HFFc6 (cell line): ENCODE results near the gene PELI2. TPM values are rescaled to one million over a fixed set of nuclear protein-coding genes. Genes with fewer than 3 reads are reported as not detected.

Experiments
- DNase-seq: peaks from one replicate; pipeline ENCODE4 v3.0.0-alpha.2; 2018
- H3K27ac Mint-ChIP-seq: 2 replicates; pipeline ENCODE4 v1.8.0; 2020; ENCODE audit warnings: mild to moderate bottlenecking, mixed read lengths
- H3K27me3 Mint-ChIP-seq: 2 replicates; pipeline ENCODE4 v1.8.0; 2021; ENCODE audit warnings: mild to moderate bottlenecking, moderate library complexity, mixed read lengths; ENCODE audit not compliant: insufficient read depth
- H3K36me3 Mint-ChIP-seq: 2 replicates; pipeline ENCODE4 v1.8.0; 2021; ENCODE audit warnings: low read depth, mixed read lengths
- H3K4me1 Mint-ChIP-seq: 2 replicates; pipeline ENCODE4 v1.8.0; 2020; ENCODE audit warnings: low read depth, mixed read lengths
- H3K4me3 Mint-ChIP-seq: 2 replicates; pipeline ENCODE4 v1.8.0; 2020; ENCODE audit warnings: mild to moderate bottlenecking, moderate library complexity, mixed read lengths
- H3K9me3 Mint-ChIP-seq: 2 replicates; pipeline ENCODE4 v1.8.0; 2020; ENCODE audit warnings: mild to moderate bottlenecking, mixed read lengths
- total RNA-seq, 6 experiments: library from RNA; stranded (reverse); fragmentation: NEBNext Ultra II Directional; extraction: Animal tissue kit (Norgen Biotek cat#: 25700); gene quantifications; 2 replicates in 1 of 6; 3 replicates in 5 of 6; pipeline ENCODE4 v1.2.3, GENCODE V29; 2021
- TF ChIP-seq, protein P1 (sequence below): fragments of 200-600 bp; sonication (generic); IDR thresholded peaks from 2 replicates; pipeline ENCODE4 v1.5.0; 2021; ENCODE audit warnings: antibody characterized with exemption, mild to moderate bottlenecking

The PELI2 gene
- total RNA-seq, 6 experiments from 2014 or later: 0.69 to 5.9 (median 4.6) TPM

DNA sequence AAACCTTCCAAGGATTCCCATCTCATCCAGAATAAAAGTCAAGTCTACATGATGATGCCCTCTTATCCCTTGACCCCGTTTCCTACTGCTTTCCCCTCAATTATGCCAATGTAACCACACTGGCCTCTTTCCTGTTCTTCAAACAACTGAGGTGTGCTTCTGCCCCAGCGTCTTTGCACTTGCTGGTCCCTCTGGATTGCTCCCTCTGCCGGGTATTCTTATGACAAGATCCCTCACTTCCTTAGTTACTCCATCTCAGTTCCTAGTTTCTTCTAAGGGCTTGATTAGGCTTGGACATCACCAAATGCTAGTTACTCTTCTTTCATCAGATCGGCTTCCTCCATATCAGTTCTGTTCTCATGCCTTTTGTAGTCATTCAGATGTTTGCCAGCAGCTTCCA, 32.7 kb upstream of the PELI2 start:
- TF ChIP-seq, protein P1, sequence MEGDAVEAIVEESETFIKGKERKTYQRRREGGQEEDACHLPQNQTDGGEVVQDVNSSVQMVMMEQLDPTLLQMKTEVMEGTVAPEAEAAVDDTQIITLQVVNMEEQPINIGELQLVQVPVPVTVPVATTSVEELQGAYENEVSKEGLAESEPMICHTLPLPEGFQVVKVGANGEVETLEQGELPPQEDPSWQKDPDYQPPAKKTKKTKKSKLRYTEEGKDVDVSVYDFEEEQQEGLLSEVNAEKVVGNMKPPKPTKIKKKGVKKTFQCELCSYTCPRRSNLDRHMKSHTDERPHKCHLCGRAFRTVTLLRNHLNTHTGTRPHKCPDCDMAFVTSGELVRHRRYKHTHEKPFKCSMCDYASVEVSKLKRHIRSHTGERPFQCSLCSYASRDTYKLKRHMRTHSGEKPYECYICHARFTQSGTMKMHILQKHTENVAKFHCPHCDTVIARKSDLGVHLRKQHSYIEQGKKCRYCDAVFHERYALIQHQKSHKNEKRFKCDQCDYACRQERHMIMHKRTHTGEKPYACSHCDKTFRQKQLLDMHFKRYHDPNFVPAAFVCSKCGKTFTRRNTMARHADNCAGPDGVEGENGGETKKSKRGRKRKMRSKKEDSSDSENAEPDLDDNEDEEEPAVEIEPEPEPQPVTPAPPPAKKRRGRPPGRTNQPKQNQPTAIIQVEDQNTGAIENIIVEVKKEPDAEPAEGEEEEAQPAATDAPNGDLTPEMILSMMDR: peak; percentile 30; the same call in 1 of the 2 replicates
- Mint-ChIP-seq H3K27me3 (peaks cover 14% of the 10 kb centered on the region), H3K4me1 (no peaks in the 10 kb centered on the region)

DNA sequence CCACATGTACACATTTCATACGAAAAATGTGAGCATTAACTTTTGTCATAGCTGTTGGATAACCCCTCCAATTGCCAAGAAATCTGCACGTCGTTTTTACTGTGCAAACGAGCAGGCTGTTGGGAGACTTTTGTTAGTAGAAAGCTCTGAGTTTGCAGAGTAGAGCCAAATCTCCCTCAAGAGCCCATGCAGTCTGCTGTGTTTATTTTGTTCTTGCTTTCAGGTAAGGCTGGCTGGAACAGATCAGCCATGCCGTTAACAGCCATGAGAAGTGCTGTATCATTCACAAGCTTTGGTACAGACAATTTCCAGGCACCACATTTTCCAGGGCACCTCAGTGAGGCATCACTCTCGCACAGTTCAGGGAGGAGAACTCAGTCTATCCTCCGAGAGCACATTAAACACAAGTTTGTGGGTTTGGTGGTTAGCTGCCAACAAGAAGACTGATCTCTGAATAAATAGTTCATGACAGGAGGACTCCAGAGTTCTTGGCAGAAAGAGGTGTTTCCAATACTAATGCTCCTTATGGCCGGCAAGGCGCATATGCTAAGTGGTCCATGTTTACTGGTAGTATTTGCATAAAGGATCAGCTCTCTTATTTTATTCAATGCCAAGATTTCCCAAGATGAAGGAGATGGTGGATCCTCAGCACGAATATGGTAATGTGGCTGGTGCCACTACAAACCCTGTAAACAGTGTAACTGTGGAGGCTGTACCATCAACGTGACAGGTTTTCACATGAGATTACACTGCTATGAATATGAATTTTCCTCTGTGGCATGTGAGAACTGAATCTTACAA, 30.3 kb upstream of the PELI2 start:
- no peak for DNase-seq
- Mint-ChIP-seq H3K9me3 (no peaks in the 10 kb centered on the region), H3K4me3 (no peak overlapping the region), H3K27ac (no peak overlapping the region), H3K27me3 (peaks cover 14% of the 10 kb centered on the region), H3K36me3 (no peaks in the 10 kb centered on the region), H3K4me1 (no peaks in the 10 kb centered on the region)
- TF ChIP-seq, protein P1: no peak

More for the DNA sequence above, 32.7 kb upstream of the PELI2 start:
- no peak overlapping the region for H3K4me3 Mint-ChIP-seq
- no peaks in the 10 kb centered on the region for H3K36me3 Mint-ChIP-seq
- H3K9me3 Mint-ChIP-seq: no peaks in the 10 kb centered on the region
- H3K27ac Mint-ChIP-seq: no peak overlapping the region
- no peak for DNase-seq

DNA sequence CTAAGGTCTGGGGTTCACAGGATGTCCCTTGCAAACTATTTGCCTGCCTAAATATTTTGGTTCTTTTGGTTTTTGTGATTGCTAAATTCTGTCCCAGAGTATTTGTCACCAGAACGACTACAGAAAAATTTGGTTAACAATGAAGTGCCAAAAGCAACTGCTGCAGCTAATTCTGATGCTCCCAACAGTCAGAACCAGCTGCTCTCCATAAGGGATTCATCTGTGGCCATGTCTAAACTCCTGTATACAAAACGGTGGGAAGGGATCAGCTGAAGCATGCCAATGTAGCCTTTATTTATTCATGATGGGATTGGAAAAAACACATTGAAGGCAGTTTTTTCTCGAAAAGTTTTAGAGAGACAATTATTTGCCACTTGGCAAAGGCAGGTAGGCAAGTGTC, 29.3 kb upstream of the PELI2 start:
- Mint-ChIP-seq H3K4me3 (no peak overlapping the region), H3K36me3 (no peaks in the 10 kb centered on the region)

DNA sequence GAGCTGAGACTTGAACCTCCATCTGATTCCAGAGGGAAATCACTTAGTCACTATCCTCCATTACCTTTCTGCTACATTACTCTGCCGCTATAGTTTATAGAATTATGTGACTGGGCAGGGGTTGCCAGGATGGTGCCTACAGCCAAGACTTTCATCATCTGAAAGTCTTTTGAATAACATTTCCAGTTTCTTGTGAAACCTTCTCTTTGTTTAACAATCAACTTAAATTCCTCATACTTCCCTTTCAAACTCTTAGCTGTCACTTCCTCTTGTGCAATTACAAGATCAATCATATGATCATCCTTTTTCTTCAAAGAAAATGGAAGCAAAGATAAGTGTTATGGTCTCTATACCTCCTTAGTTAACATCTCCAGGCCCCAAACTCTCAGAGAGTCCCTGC, 25.4 kb upstream of the PELI2 start:
- Mint-ChIP-seq H3K4me1 (no peaks in the 10 kb centered on the region), H3K27me3 (peaks cover 2% of the 10 kb centered on the region), H3K27ac (no peak overlapping the region), H3K4me3 (no peak overlapping the region), H3K36me3 (no peaks in the 10 kb centered on the region), H3K9me3 (no peaks in the 10 kb centered on the region)
- DNase-seq: no peak
- TF ChIP-seq, protein P1: no peak

More for the DNA sequence above, 29.3 kb upstream of the PELI2 start:
- Mint-ChIP-seq H3K27ac (no peak overlapping the region), H3K9me3 (no peaks in the 10 kb centered on the region), H3K4me1 (no peaks in the 10 kb centered on the region), H3K27me3 (peaks cover 11% of the 10 kb centered on the region)
- DNase-seq: no peak
- TF ChIP-seq, protein P1: no peak

DNA sequence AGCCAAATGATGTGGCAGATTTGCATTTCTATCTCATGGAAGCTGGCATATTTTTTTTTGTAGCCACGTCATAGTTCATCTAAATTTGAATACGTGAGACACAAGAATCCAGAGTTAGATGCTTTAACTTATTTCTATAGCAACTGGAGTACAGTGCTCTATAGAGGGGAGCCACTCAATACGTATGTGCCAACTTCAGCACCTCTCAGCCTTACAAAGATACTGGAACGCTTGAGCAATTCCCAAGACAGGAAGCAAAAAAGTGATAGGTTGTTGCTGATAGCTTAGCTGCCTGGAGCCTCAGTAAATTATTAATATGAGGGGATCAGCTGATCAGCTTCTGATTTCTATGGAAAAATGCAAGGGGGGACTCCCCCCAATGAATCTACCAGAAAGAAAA, 24.1 kb upstream of the PELI2 start:
- Mint-ChIP-seq H3K27me3 (peaks cover 2% of the 10 kb centered on the region), H3K36me3 (no peaks in the 10 kb centered on the region), H3K9me3 (no peaks in the 10 kb centered on the region), H3K4me1 (peaks cover 3% of the 10 kb centered on the region), H3K27ac (no peak overlapping the region), H3K4me3 (no peak overlapping the region)
- TF ChIP-seq, protein P1: no peak
- no peak for DNase-seq
